ENCODE measurements around the gene DHX29.

Gene DHX29

GRCh38 chr5:55230086-55230629, 77.3 kb downstream of the DHX29 start:
- peaks cover 67% of the 10 kb centered on the region for H3K27me3 Mint-ChIP-seq
- no peaks in the 10 kb centered on the region for H3K9me3 Mint-ChIP-seq
- no peak overlapping the region for H3K27ac Mint-ChIP-seq
- no peak overlapping the region for H3K4me3 Mint-ChIP-seq
- H3K36me3 Mint-ChIP-seq, result no peaks in the 10 kb centered on the region
- peaks cover 41% of the 10 kb centered on the region for H3K4me1 Mint-ChIP-seq

GRCh38 chr5:55227664-55228430, 79.6 kb downstream of the DHX29 start:
- Mint-ChIP-seq H3K4me1 (peaks cover 47% of the 10 kb centered on the region), H3K4me3 (peak overlapping the region; percentile 64), H3K9me3 (no peaks in the 10 kb centered on the region), H3K27ac (no peak overlapping the region), H3K27me3 (peaks cover 74% of the 10 kb centered on the region), H3K36me3 (no peaks in the 10 kb centered on the region)

DNA sequence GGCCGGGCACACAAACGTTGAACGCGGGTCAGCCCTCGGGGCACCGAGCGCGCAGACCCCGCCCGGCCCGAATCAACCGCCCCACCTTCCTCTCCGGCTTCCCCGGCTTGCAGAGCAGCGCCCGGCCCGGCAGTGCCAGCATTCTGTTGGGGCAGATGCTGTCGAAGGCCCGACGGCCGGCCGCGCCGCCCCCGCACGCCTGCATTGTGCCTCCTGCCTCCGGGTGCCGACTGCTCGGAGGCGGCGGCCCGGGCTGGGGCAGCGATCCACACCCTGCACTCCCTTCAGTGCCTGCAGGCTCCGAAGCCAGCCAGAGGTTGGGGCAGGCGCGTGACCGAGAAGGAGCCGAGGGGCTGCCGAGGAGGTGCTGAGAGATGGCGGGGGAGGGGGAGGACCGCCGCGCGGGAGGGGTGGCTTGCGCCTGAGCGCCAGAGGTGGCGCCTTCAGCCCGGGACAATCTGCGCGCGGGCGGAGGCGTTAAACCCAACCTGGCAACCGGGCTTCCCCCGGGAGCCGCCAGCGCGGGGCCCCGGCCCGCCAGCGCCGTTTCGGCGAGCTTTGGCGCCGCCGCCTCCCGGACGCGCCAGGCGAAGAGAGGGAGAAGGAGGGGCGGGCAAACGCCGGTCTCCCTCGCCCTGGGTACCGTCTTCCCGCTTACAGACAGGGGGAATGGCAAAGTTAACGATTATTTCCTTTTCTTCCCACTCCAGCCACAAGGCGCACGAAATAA, 80.4 kb downstream of the DHX29 start, which contains the start of gene MCIDAS:
Gene MCIDAS, minus strand, starts transcription at position 382 of the 730 bp plus-strand sequence. Its CDS starts 177 bp downstream, at position 205.
- H3K27ac Mint-ChIP-seq, result peak within 1 kb of the TSS; percentile 41

GRCh38 chr5:55226027-55226933, 81.2 kb downstream of the DHX29 start:
- Mint-ChIP-seq H3K27ac (peak overlapping the region; percentile 41), H3K4me1 (peaks cover 39% of the 10 kb centered on the region), H3K27me3 (peaks cover 71% of the 10 kb centered on the region), H3K36me3 (no peaks in the 10 kb centered on the region), H3K9me3 (no peaks in the 10 kb centered on the region), H3K4me3 (peak overlapping the region; percentile 68)

More for the DNA sequence above, 80.4 kb downstream of the DHX29 start, which contains the start of gene MCIDAS:
- H3K4me3 Mint-ChIP-seq, result peak within 1 kb of the TSS; percentile 68
- no peaks in the 10 kb centered on the region for H3K36me3 Mint-ChIP-seq
- peaks cover 74% of the 10 kb centered on the region for H3K27me3 Mint-ChIP-seq
- no peaks in the 10 kb centered on the region for H3K9me3 Mint-ChIP-seq
- H3K4me1 Mint-ChIP-seq, result peaks cover 46% of the 10 kb centered on the region

GRCh38 chr5:55225346-55225745, 82.1 kb downstream of the DHX29 start:
- Mint-ChIP-seq H3K27me3 (peaks cover 69% of the 10 kb centered on the region), H3K4me3 (no peak overlapping the region), H3K4me1 (peaks cover 42% of the 10 kb centered on the region), H3K27ac (no peak overlapping the region), H3K36me3 (no peaks in the 10 kb centered on the region), H3K9me3 (no peaks in the 10 kb centered on the region)

GRCh38 chr5:55223812-55224240, 83.7 kb downstream of the DHX29 start:
- no peaks in the 10 kb centered on the region for H3K36me3 Mint-ChIP-seq
- no peaks in the 10 kb centered on the region for H3K9me3 Mint-ChIP-seq
- peaks cover 66% of the 10 kb centered on the region for H3K27me3 Mint-ChIP-seq
- H3K4me1 Mint-ChIP-seq, result peaks cover 42% of the 10 kb centered on the region
- H3K4me3 Mint-ChIP-seq, result peak overlapping the region; percentile 59
- H3K27ac Mint-ChIP-seq, result no peak overlapping the region

DNA sequence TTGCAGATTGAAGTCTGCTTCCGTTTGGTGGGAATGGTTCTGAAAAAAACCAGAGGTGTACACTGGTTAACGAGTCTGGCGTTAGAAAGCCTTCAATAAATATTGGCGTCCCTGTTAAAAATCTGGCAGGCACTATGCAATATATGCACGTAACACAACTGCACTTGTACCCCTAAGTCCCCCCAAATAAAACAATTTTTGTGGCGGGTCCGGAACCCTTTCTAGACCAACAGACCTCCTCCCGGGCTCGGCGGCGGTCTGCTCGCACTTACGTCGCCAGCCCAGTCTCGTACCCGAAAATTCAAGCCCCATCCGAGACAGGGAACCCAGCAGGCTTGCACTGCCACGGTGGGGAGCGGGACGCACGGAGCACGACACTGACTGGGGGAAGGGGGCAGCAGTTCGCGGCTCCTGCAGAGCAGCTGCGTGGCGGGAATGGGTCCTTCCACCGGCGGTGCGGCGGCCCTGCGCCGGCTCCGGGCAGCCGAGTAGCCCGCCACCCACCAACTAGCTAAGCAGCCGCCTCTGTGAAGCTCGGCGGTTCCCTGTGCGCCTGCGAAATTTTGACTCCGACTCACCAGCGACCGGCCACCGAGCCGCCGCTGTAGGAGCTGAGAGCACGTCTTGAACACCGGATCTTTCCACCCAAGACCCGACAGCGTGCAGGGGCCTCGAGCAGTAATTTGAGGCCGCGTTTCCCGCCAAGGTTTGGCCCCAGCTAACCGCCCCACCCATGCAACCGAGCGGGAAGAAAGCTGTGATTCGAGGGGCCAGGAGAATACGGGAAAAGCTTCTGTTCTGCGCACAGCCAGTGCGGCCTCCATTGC, 84.3 kb downstream of the DHX29 start:
- Mint-ChIP-seq H3K27ac (peak overlapping the region; percentile 17), H3K27me3 (peaks cover 63% of the 10 kb centered on the region), H3K4me3 (peak overlapping the region; percentile 59), H3K4me1 (peaks cover 42% of the 10 kb centered on the region), H3K9me3 (no peaks in the 10 kb centered on the region), H3K36me3 (no peaks in the 10 kb centered on the region)

DNA sequence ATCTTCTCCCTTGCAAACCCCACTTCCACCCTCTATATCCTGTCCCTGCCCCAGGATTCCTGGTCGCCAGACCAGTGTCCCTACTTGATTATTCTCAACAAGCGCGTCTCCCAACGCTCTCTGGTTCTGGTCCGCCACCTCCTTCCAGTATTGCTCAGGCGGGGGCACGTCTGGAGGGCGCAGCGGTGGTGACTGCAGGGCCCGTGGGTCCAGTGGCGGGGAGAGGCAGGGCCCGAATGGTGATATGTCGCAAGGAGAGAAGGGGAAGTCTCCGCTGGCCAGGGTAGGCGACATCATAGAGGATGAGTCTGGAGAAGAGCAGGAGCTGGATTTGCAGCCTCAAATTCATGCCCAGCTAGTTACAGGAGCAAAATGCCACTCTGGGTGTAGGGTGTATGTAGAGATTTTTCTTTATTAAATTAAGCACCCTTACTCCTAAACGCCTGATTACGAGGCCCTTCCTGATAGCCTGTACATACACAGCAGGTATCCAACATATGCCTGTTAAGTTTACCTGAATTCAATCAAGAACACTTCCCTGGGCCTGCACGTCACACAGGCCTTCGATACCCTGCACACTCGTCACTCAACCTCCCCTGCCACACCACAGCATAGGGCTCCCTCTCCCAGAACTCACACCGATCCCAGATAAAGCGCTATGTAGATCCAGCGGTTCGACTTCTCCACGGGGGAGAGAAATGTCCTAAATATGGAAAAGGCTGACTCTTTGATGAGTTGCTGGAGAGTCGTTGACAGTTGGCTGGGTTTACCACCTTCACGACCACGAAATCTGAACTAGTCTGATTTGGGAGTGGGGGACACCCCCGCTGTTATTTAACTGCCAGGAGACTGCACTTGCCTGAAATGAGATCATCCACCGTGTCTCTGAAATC, 85.2 kb downstream of the DHX29 start:
- Mint-ChIP-seq H3K27ac (peak overlapping the region; percentile 6), H3K4me3 (peak overlapping the region; percentile 19), H3K9me3 (no peaks in the 10 kb centered on the region), H3K4me1 (peaks cover 36% of the 10 kb centered on the region), H3K27me3 (peaks cover 57% of the 10 kb centered on the region), H3K36me3 (no peaks in the 10 kb centered on the region)

DNA sequence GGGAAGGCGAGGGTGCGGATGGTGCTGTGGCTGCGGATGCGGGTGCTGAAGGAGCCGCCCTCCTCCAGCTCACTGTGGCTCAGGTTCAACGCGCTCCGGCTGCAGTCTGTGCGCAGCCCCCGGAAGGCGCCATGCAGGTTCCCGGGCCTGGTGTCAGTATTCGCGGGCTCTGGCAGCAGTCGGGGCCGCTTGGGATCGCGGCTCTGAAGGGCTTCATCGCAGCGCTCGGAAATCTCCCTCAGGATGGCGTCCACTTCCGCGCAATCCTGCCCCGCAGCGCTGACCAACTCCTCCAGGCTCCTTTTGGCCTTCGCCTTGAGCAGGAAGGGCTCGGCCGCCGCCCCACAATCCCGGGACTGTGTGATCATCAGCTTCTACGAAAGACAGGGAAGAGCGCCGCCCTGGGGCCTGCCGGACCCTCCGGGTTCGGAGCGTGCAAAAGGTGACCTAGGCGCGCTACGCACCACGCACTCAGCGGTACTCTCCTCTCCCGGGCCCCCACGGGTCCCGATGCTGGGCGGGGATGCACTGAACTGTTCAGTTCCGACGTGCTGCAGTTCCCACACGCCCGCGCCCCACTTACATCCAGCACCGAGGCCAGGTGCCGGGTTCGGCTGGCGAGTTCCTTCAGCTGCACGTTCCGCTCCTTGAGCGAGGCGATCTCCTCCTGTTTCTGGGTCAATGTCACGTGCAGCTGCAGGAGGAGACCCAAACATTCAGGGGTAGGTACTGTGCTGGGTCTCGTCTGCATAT, 86.9 kb downstream of the DHX29 start:
- Mint-ChIP-seq H3K27me3 (peaks cover 53% of the 10 kb centered on the region), H3K9me3 (no peaks in the 10 kb centered on the region)

GRCh38 chr5:55219770-55220169, 87.7 kb downstream of the DHX29 start:
- Mint-ChIP-seq H3K27me3 (peaks cover 45% of the 10 kb centered on the region), H3K4me3 (peak overlapping the region; percentile 11), H3K27ac (no peak overlapping the region), H3K9me3 (no peaks in the 10 kb centered on the region), H3K4me1 (peaks cover 26% of the 10 kb centered on the region), H3K36me3 (no peaks in the 10 kb centered on the region)

More for the DNA sequence above, 86.9 kb downstream of the DHX29 start:
- Mint-ChIP-seq H3K4me1 (peaks cover 28% of the 10 kb centered on the region), H3K4me3 (peak overlapping the region; percentile 43), H3K27ac (no peak overlapping the region), H3K36me3 (no peaks in the 10 kb centered on the region)

DNA sequence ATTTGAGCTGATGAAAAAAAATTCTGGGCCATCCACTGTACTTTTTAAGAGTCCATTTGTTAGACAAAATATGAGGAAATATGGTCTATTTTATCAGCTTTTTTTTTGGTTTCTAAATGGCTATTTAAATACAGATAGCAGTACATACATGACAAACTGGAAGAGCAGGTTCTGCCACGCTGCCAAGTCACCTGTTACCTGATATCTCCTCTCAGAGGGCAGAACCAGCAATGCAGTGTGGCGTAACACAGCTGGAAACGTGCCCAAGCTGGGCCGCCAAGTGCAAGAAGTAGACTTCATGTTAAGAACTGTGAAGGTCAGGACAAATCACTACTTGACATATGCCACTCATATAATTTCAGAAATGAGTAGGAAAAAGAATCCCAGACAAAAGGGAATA, 88.5 kb downstream of the DHX29 start:
- Mint-ChIP-seq H3K4me3 (no peak overlapping the region), H3K27me3 (peaks cover 39% of the 10 kb centered on the region), H3K36me3 (no peaks in the 10 kb centered on the region), H3K9me3 (no peaks in the 10 kb centered on the region), H3K27ac (no peak overlapping the region), H3K4me1 (peaks cover 25% of the 10 kb centered on the region)

DNA sequence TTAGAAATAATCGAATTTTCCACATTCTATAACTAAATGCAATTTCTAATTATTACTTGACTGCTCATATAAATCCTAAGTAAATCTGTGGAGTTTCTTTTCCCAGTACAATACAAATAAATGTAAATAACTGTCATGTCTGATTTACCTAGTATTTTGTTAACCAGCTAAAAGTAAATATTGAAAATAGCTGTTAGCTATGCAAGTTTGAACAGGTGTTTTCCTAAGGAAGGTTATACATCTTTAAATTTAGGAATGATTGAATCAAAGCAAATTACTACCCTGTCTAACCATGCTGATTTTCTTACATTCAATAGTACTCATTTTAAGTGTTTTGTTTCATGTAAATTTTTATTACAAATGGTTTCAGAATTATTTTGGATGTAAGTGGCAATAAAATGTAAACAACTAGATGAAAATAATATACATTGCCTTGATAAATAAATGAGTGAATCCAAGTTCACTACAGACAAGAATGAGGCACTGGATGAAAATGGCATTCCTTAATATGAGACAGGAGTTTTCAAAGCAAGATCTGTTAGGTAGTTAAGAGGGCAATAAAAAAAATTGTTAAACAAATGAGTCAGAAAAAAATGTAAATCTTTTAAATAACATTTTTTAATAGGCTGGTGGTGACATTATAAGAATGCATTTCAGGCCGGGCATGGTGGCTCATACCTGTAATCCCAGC, 96.2 kb downstream of the DHX29 start:
- no peak overlapping the region for H3K27ac Mint-ChIP-seq
- no peaks in the 10 kb centered on the region for H3K9me3 Mint-ChIP-seq
- peaks cover 1% of the 10 kb centered on the region for H3K27me3 Mint-ChIP-seq
- no peak overlapping the region for H3K4me3 Mint-ChIP-seq
- H3K36me3 Mint-ChIP-seq, result no peaks in the 10 kb centered on the region
- H3K4me1 Mint-ChIP-seq, result peaks cover 4% of the 10 kb centered on the region
